HG03521 (cell line): ENCODE results near the gene DDX39A.
"Not testable (repeated sequence)": the region's sequence is repeated elsewhere in the genome, so short reads cannot be mapped to it uniquely, and the experiment has no call there.

ENCODE experiments used
- ATAC-seq: cut with Tn5 transposase; IDR thresholded peaks from one replicate; pipeline ENCODE4 v1.9.1; 2021; ENCODE audit warnings: mild to moderate bottlenecking, moderate library complexity; ENCODE audit not compliant: unreplicated experiment

The DDX39A gene

DNA sequence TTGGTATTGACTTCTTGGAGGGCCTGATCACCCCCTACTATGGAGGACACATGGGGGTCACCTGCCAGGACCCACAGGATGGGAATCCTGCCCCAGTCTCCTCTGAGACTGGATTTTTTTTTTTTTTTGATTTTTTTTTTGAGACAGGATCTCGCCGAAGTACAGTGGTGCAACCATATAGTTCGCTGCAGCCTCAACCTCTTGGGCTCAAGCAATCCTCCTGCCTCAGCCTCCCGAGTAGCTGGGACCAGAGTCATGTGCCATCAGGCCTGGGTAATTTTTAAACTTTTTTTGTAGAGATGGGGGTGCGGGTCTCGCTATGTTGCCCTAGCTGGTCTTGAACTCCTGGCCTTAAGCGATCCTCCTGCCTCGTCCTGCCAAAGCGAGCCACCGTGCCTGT is 52.1 kb downstream of the DDX39A start:
- no peak for ATAC-seq

DNA sequence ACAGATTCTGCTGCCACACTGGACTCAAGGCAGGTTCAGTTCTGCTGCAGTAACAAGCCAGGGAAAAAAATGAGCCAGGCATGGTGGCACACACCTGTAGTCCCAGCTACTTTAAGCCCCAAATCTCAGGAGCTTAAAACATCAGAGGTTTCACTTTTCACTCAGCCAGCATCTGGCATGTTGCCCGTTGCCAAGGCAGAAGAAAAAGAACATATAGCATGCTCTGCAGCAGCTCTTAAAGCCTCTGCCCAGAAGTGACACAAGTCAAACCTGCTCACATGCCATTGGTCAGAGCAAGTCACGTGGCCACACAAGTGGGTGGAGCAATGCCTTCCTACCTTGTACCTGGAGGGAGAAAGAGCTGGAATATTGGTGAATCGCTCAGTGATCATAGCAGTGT is 52.6 kb downstream of the DDX39A start:
- peak; percentile 34 for ATAC-seq

DNA sequence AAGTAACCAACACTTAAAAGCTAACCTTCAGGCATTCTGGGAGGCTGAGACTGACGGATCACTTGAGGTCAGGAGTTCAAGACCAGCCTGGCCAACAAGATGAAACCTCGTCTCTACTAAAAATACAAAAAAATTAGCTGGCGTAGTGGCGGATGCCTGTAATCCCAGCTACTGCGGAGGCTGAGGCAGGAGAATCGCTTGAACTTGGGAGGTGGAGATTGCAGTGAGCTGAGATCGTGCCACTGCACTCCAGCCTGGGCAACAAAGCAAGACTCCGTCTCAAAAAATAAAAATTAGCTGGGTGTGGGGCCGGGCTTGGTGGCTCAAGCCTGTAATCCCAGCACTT is 55.1 kb downstream of the DDX39A start:
- ATAC-seq = not testable (repeated sequence)

DNA sequence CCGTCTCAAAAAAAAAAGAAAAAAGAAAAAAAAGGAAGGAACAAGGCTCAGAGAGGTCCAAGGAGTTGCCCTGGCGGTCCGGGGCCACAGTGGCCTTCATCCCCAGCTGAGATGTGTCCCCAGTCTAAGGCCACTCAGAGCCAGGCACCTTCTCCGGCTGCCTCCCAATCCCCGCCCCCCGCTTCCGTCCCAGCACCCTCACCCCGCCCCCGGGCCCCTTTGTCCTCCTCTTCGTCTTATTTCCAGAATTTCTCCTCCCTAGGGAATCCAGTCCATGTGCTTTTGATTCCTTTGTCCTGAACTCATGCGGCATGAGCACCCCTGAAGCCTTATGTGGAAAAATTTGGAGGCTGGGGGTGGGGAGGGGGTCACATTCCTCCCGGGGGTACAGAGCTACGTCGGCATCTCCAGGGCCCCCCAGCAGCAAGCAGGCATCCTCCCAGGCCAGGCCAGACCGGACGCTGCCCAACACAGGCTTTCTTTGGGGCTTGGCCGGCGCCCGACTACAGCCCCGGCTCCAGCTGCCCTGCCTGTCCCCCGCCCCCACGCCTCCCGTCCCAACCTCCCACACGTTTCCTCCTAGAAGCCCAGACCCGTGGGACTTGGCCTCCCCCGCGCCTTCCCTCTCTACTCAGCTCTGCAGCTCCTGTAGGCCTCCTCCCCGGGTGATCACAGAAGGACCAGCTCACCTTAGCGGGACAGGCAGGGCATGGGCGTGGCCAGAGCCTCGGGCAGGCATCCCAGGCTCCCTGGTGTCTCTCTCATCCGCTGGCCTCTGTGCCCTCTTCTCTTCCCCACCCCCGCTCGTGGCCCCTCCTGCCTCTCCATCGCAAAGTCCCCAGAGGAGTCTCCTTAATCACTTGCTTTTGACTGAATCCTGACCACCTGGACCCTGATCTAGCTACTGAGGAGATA is 55.7 kb downstream of the DDX39A start:
- ATAC-seq = no peak

DNA sequence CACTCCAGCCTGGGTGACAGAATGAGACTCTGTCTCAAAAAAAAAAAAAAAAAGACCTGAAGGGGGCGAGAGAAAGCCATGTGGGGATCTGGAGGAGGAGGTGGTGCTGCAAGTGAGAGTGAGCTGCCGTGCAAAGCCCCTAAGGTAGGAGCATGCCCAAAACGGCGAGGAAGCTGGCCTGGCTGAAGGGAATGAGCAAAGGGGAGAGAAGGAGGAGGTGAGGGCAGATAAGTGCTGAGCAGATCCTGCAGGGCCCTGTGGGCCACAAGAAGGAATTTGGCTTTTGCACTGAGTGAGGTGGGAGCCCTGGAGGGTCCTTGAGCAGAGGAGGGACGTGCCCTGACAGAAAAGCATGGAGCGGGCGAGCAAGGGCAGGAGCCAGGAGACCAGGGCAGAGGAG is 57.3 kb downstream of the DDX39A start:
- ATAC-seq = no peak
